ENCODE measurements around the gene HSPH1.

The HSPH1 gene

DNA sequence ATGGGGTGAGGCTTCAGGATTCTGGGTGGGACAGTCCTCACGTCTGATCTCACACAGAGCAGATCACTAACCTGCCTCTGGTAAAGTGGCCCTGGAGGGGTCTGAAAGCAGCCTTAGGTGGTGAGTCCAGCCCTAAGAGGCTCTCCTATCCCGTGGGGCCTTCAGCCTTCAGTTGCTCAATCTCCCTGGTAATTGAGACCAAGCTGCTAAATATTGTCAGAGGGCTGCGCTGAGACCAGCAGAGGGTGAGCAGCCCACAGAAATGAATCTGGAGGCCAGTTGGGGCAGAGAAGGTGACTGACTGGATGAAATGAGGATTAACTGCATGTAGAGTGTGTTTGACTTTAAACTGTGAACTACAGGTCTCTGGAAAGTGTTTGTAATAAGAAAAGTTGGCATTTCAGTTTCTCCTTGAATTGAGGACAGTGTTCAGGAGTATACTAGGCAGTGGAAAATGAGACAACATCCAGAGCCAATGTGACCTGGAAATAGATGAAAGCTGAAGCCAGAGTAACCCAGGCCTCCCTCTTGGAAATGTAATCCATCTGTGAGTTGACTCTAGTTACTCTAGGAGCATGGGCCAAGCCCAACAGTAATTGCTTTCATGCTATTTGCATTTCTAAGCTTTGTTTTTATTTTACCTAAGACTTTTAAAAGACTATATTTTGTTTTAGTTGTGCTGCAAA, 14.3 kb upstream of the HSPH1 start:
- TF ChIP-seq, protein P1, sequence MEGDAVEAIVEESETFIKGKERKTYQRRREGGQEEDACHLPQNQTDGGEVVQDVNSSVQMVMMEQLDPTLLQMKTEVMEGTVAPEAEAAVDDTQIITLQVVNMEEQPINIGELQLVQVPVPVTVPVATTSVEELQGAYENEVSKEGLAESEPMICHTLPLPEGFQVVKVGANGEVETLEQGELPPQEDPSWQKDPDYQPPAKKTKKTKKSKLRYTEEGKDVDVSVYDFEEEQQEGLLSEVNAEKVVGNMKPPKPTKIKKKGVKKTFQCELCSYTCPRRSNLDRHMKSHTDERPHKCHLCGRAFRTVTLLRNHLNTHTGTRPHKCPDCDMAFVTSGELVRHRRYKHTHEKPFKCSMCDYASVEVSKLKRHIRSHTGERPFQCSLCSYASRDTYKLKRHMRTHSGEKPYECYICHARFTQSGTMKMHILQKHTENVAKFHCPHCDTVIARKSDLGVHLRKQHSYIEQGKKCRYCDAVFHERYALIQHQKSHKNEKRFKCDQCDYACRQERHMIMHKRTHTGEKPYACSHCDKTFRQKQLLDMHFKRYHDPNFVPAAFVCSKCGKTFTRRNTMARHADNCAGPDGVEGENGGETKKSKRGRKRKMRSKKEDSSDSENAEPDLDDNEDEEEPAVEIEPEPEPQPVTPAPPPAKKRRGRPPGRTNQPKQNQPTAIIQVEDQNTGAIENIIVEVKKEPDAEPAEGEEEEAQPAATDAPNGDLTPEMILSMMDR (IDR thresholded peaks at IDR 0.05; ENCODE audit: extremely low read depth, missing control alignments): no peak
- no peak for DNase-seq (ENCODE audit: low spot score)

DNA sequence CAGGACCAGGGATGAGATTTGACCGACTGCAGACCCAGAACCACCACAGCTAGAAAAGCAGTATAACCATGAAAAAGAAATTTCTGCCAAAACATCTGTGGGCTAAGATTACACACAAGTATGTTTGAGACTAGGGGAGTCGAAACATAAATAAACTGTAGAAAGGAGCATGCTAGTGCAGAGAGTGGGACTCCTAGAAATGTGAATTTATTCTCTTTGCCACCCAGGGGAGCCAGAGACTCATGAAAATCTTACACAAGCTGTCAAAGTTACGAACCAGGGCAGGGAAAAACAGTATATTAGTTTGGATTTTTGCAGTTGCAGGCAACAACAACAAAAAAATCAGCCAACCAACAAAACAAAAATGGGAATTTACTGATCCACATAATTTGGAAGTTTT, 12.3 kb upstream of the HSPH1 start:
- no peak for DNase-seq (ENCODE audit: low spot score)
- TF ChIP-seq, protein P1 (IDR thresholded peaks at IDR 0.05; ENCODE audit: extremely low read depth, missing control alignments): no peak

DNA sequence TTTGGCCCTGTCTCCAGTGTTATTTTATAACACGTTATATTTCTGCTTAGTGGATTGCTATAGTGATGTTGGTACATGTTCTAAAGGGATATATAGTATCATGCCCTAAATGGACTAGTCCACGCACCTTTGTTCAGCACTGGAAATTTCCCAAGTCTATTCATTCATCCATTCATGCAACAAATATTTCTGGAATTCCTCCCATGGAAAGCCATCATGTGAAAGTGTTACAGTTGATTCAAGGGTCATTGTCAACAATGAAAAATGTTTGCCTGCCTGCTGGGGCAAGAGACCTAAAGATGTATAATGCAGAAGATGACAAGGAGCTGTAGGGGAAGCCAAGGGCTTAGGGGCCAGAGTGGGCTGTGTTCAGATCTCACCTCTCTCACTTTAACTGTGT, 10.8 kb upstream of the HSPH1 start:
- TF ChIP-seq, protein P1 (IDR thresholded peaks at IDR 0.05; ENCODE audit: extremely low read depth, missing control alignments): no peak
- no peak for DNase-seq (ENCODE audit: low spot score)

DNA sequence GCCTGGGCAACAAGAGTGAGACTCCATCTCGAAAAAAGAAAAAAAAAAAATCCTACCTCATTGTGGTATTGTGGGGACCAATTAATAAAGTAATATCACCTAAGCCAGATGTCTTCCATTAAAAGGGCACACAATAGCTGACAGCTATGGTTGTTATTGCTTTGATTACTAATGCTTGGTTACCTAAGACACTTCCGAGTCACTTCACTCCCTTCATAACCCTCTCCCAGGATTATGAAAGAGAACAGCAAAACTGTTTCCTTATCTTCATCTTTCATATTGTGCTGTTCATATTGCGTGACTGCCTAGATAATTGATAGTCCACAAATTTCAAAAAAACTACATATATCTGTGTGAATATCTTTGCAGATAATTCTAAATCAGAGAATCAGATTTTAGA, 10.3 kb upstream of the HSPH1 start:
- no peak for DNase-seq (ENCODE audit: low spot score)
- TF ChIP-seq, protein P1 (IDR thresholded peaks at IDR 0.05; ENCODE audit: extremely low read depth, missing control alignments): no peak

DNA sequence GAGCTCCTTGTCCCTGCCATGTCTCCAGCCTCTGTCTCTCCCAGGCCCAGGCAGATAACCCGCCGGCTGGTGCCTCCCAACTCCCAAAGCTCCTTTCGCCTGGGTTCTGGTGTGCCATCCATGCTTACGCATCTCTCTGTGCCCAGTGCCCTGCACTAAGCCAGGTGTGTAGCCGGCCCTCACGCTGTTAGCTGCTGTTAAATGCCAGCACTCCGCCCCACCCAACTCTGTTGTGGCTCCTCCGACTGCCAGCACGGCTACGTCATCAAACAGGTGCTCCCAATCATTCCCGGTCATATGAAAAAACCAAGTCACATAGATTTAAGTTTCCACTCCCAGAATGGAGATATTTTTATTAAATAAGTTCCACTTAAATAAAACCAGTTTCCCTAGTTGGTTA, 7.0 kb upstream of the HSPH1 start:
- no peak for DNase-seq (ENCODE audit: low spot score)
- TF ChIP-seq, protein P1 (IDR thresholded peaks at IDR 0.05; ENCODE audit: extremely low read depth, missing control alignments): no peak

DNA sequence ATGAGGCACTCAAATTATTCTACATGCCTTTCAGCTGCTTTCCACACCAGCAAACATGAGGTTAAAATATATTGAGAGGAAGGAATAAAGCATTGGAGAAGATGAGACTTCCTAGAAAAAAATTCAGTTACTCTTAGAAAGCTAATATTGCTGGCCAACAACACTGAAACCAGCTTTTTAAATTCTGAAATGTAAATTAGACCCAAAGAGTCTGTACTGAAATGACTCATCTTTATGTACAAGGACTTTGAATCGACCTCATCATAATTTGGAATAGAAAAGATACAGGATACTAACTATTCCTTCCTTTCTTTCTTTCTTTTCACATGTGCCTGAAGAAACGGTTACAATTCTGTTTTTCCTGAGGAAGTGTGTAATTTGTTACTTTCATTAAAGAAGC, 6.5 kb upstream of the HSPH1 start:
- no peak for DNase-seq (ENCODE audit: low spot score)
- TF ChIP-seq, protein P1 (IDR thresholded peaks at IDR 0.05; ENCODE audit: extremely low read depth, missing control alignments): no peak

DNA sequence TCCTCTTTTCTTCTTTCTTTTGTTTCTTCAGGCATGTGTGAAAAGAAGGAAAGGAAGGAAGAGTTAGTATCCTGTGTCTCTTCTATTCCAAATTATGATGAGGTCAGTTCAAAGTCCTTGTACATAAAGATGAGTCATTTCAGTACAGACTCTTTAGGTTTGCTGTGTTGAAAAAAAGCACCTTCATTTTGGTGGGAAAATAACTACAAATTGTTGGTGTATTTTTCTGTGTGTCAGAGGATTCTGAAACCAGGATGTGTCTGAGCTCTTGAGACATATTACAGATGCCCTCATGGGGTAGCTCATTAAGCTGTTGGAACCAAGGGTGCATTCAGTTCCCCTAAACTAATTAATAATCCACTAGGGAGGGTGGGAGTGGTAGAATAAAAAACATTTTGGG, 5.8 kb upstream of the HSPH1 start:
- DNase-seq (ENCODE audit: low spot score): no peak
- TF ChIP-seq, protein P1 (IDR thresholded peaks at IDR 0.05; ENCODE audit: extremely low read depth, missing control alignments): no peak

Data from GM20000 (cell line).